NCI-H146 treated with DMSO at 0.1 percent for 48 hours (cell line): Measurements from ENCODE around the gene CNGA1.
"Not testable (repeated sequence)": the region's sequence is repeated elsewhere in the genome, so short reads cannot be mapped to it uniquely, and the experiment has no call there.

Experiments
- DNase-seq: peaks from one replicate; lab custom pipeline; 2025; ENCODE audit not compliant: unreplicated experiment; lab: John Stamatoyannopoulos, UW

CNGA1 gene

GRCh38 chr4:48031802-48032525 is 15.5 kb upstream of the CNGA1 start:
- DNase-seq = no peak

DNA sequence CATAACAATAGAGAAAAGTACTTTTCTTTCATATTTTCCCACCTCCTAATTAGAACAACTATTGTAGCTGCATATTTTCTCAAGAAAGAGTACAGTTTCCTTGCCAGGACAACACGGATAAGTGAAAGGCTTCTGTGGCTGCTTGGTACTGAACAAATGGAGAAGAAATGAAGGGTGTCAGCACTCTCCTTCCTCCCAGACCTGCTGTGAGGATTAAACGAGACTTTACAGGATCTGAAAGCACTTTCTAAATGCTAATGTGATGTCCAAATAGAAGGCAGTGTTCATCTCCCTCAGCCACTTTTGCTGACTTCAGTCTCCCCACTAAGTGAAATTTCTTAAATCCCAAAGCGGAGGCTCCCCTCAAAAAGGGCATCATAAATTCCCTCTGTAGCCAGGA is 14.0 kb upstream of the CNGA1 start:
- DNase-seq = no peak

DNA sequence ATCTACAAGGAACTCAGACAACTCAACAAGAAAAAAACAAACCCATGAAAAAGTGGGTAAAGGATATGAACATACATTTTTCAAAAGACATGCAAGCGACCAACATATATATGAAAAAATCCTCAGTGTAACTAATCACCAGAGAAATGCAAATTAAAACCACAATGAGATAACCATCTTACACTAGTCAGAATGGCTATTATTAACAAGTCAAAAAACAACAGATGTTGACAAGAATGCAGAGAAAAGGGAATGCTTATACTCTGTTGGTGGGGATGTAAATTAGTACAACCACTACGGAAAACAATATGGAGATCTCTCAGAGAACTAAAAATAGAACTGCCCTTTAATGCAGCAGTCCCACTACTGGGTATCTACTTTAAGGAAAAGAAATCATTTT is 12.2 kb upstream of the CNGA1 start:
- DNase-seq = no peak

DNA sequence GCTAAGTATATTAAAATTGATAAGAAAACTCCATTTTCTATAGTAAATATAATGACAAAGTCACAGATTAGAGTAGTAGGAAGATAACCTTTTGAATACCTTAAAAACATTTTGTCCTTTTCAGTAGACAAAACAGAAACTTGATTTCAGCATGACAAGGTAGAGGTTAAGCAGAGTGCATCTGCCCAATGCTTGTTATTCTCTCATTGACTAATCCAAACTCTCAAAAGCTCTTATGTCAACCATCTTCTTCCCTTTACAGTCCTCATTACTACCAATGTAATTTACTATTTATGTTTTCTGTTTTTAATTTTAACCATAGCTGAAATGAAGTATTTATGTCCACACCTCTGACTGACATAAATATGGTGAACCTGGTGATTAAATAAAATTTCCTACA is 11.2 kb upstream of the CNGA1 start:
- DNase-seq = no peak

DNA sequence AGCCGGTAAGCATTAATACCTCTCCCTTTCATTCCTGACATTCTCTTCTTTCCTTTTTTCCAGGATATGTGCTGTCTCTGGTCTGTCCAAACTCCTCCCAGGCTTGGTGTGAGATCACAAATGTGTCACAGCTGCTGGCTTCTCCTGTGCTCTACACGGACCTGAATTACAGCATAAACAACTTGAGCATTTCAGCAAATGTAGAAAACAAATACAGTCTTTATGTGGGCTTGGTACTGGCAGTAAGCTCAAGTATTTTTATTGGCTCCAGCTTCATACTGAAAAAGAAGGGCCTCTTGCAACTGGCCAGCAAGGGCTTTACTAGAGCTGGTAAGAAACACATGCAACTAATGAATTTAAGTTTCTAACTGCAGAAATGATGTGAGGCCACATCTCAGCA is 8.5 kb upstream of the CNGA1 start:
- no peak for DNase-seq

- DNase-seq = no peak
Observed at GRCh38 chr4:48024522-48024921, 8.0 kb upstream of the CNGA1 start.

DNA sequence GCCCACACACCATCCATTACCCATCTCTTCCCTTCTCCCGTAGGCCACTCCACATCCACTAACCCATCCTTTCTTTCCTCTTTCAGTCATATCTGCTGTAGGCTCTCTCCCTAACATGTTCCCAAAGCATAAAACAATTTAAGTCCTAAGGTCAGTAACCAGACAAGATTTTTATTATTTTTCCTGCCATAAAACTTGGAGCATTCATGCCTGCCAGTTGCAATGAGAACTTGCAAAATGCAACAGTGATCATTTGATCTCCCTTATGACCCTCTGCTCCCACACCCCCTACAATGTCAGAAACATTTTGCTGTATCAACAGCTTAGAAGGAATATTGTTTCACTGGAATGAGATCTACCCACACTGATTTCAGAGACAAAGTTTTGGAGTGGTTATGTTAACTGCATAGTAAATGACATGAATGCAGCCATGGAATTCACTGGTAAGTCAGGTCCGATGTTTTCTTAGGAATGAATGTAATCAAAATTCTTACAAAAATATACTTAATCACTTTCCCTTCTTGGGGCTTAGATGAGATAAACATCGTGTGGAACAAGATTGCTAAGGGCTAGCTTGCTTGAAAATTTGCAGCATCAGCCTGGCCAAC is 5.8 kb upstream of the CNGA1 start:
- DNase-seq = no peak

- no peak for DNase-seq
Observed at GRCh38 chr4:48021100-48021499, 4.6 kb upstream of the CNGA1 start.

- no peak for DNase-seq
Observed at GRCh38 chr4:48018112-48018511, 1.6 kb upstream of the CNGA1 start.

DNA sequence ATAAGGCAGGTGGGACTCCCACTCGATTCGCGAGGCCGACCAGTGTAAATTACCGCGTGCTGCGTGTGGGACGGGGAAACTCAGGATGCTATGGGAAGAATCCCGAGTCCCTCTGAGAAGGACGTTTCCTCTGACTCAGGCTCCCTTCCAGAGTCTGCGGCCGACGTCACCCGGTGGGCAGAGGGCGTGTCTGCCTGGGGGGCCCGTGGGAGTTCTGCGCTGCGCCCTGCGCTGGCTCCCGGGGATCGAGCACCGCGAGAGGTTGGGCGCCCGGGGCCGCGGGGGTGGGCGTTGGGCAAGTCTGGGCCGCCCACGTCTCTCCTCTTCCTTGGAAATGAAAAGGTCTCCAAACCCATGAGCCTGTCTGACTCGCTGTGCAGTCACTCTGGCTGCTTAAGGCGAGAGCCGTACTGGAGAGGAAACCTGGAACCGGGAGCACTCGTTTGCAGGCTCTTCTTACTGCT is 659 bp upstream of the CNGA1 start:
- peak; percentile 11 for DNase-seq

- DNase-seq = no peak
Observed at GRCh38 chr4:48015678-48016077, 803 bp downstream of the CNGA1 start.

DNA sequence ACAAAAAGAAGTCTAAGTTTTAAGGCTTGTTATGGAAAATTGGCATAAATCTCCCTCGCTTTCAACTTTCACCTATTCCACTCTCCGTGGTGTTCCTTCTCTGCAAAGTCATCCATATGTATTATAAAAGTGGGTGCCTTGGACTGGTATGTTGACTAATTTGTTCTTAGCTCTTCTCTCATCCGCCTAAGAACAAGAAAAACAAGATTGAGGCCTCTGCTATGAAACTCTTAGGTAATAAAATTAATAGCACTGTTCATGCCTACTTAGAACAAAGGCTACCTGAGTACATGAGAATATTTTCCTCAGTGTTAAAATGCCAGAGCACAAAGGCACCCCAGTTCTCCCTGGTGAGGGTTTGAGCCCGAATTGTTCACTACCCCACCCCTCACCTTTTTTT is 1.3 kb downstream of the CNGA1 start:
- DNase-seq = no peak

DNA sequence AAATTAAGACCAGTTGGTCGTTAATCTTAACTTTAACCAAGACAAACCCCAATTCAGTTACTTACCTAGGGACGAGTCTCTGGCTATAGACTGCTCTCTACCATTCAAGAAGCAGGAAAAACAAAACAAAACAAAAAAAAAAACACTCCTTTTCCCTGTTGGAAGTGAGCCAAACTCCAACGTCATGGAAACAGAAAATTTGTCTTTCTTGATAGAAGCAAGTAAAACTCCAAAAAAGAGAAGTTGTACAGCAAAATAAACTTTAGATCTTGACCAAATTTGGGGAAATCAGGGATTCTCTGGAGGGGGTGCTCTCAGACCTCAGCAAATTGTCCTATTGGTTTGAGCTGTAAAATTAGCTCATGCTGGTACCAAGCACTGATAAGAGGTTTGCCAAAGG is 3.7 kb downstream of the CNGA1 start:
- no peak for DNase-seq

DNA sequence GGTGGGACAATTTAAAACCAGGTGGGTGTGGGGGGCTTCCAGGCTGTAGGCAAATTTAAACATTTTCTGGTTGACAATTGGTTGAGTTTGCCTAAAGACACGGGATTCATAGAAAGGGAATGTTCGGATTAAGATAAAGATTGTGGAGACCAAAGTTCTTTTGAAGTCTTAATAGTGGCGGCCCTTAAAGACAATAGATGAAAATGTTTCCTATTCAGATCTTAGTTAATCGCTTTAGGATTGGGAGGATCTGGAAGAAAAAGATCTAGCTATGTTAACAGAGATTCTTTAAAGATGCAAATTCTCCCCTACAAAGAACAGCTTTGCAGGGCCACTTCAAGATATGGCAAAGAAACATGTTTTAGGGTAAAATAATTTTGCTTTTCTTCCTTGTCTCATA is 4.8 kb downstream of the CNGA1 start:
- DNase-seq = no peak

- not testable (repeated sequence) for DNase-seq
Observed at GRCh38 chr4:48010906-48011305, 5.6 kb downstream of the CNGA1 start.

DNA sequence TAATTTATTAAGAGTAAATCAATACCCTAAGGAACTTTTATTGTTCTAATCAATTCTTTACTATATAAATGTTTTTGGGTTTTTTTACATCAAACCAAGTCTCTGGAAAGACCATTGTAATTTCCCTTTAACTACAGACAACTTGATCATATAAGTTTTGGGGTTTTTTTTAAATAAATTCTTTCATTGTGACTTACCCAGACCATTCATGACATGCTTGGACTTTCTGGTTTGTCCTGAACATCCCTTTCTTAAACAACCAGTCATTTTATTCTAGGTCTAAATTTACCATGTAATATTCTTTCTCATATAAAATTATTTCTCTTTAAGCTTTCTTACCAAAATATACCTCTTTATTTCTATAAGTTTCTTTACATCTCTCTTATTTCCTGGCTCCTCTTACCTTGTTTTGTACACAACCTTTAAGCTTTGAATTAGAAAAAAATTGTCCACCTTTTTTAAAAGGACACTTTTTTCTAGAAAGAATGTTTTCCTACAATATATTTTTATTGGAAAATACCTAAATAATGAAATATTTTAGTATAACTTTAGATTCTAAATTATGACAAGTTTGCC is 8.4 kb downstream of the CNGA1 start:
- no peak for DNase-seq

DNA sequence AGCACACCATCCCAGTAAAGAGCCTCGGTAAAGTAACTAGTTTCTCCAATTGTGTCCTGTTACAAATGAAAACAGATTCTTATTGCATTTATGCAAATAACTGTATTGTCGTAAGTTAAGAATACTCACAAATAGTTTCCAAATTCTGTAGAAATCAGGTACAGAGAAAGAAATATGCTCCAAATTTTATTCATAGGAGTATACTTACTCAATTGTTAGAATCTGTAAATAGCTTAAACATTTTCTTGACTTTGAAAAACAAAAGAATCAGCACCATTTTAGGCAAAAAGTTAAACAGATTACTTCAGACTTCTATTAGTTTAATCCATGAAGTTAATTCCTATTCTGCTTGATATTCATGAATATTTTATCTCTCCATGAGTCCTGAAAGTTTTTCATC is 10.7 kb downstream of the CNGA1 start:
- no peak for DNase-seq

- not testable (repeated sequence) for DNase-seq
Observed at GRCh38 chr4:48003568-48003967, 12.9 kb downstream of the CNGA1 start.

DNA sequence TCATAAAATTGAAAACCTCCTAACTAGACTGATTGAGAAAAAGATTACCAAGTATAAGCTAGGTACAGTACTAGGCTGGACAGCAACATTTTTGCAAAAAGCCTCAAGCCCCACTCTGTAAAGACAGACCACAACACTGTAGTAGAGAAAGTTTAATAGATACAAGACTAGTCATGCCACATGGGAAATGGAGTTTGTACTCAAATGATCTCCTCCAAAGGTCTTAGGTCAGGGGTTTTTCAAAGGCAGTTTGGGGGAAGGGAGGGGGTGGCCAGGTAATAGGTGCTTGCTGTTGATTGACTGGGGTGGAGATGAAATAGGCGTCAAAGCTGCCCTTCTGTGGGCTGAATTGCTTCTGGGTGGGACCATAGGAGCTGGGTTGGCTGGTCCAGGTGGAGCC is 14.2 kb downstream of the CNGA1 start:
- DNase-seq = no peak

DNA sequence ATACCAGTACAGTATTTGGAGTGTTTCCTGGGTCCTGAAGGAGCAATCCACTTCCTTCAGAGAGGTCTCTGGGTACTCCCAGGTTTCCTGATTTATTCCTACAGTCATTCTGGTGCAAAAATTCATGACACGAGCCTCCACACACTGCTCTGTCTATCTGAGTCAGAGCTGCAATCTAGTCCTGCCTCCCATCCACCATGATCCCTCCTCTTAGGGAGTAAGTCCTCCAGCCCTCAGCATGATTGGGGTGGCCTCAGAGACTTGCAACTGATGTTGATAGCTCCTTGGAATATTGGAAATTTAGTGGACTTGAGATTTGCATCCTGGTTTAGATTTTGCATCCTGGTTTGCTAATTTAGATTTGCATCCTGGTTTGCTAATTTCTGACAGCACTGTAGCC is 20.5 kb downstream of the CNGA1 start:
- no peak for DNase-seq

- not testable (repeated sequence) for DNase-seq
Observed at GRCh38 chr4:47992475-47992874, 24.0 kb downstream of the CNGA1 start.

- no peak for DNase-seq
Observed at GRCh38 chr4:47990145-47990544, 26.3 kb downstream of the CNGA1 start.

- DNase-seq = no peak
Observed at GRCh38 chr4:47974566-47974965, 41.9 kb downstream of the CNGA1 start.
